Measurements from ENCODE around the gene PRKRA. TPM values are rescaled to one million over a fixed set of nuclear protein-coding genes. Genes with fewer than 3 reads are reported as not detected.

The PRKRA gene
- total and polyA plus RNA-seq, 9 of the 15 experiments (the other 6 are each of a cell fraction or from before 2014, with no cell fraction given), result 14.1 to 78.1 (median 52.3) TPM

DNA sequence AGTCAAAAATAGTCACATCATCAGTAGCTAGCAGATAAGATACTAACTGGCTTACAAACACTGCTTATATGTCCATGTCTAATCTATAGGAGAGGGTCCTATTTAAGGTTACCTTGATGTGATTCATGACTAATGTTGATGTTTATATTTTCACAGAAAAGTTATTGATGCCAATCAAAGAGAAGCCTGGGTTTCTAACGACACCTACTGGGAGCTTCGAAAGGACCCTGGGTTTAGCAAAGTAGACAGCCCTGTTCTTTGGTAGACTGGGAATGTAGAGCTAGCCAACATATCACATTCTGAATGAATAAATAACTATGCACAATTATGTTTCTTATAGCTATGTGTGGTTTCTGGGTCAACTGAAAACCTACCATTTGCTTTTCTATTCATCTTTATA, 55.7 kb downstream of the PRKRA start (continued):
- TF ChIP-seq BHLHE40 (IDR thresholded peaks at IDR 0.05; ENCODE audit: low read length), result no peak
- no peak for TF ChIP-seq KDM5B (IDR thresholded peaks at IDR 0.05; ENCODE audit: insufficient replicate concordance, low read depth, low read length)
- TF ChIP-seq KAT7 (CRISPR knock-in tag; IDR thresholded peaks at IDR 0.05; ENCODE audit: borderline replicate concordance), result no peak
- TF ChIP-seq RBBP5 (IDR thresholded peaks at IDR 0.05; ENCODE audit: borderline replicate concordance, insufficient read depth, low read length, poor library complexity, severe bottlenecking), result no peak
- TF ChIP-seq RBM17 (IDR thresholded peaks at IDR 0.05; ENCODE audit: borderline replicate concordance, low read depth, low read length), result no peak
- no peak for TF ChIP-seq SRSF3 (IDR thresholded peaks at IDR 0.05; ENCODE audit: insufficient read depth, low read length)
- TF ChIP-seq KLF6 (CRISPR knock-in tag; IDR thresholded peaks at IDR 0.05; ENCODE audit: borderline replicate concordance), result no peak
- TF ChIP-seq, protein P1, sequence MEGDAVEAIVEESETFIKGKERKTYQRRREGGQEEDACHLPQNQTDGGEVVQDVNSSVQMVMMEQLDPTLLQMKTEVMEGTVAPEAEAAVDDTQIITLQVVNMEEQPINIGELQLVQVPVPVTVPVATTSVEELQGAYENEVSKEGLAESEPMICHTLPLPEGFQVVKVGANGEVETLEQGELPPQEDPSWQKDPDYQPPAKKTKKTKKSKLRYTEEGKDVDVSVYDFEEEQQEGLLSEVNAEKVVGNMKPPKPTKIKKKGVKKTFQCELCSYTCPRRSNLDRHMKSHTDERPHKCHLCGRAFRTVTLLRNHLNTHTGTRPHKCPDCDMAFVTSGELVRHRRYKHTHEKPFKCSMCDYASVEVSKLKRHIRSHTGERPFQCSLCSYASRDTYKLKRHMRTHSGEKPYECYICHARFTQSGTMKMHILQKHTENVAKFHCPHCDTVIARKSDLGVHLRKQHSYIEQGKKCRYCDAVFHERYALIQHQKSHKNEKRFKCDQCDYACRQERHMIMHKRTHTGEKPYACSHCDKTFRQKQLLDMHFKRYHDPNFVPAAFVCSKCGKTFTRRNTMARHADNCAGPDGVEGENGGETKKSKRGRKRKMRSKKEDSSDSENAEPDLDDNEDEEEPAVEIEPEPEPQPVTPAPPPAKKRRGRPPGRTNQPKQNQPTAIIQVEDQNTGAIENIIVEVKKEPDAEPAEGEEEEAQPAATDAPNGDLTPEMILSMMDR (IDR thresholded peaks at IDR 0.05 in 2 of 3, conservative IDR thresholded peaks at IDR 0.05 in 1 of 3; ENCODE audit: insufficient read depth in 2 of 3, low read depth in 1 of 3, low read length in 3 of 3), result peak in 2 of 3 experiments; percentile 33 to 61; a peak in 2 of 6 replicates
- TF ChIP-seq CREB3L1 (IDR thresholded peaks at IDR 0.05; ENCODE audit: borderline replicate concordance, low read depth), result no peak
- TF ChIP-seq ZNF780A (CRISPR knock-in tag; IDR thresholded peaks at IDR 0.05), result no peak
- TF ChIP-seq ELF1 (tag; IDR thresholded peaks at IDR 0.05), result no peak
- no peak for TF ChIP-seq ZSCAN32 (CRISPR knock-in tag; IDR thresholded peaks at IDR 0.05)
- TF ChIP-seq, protein P2, sequence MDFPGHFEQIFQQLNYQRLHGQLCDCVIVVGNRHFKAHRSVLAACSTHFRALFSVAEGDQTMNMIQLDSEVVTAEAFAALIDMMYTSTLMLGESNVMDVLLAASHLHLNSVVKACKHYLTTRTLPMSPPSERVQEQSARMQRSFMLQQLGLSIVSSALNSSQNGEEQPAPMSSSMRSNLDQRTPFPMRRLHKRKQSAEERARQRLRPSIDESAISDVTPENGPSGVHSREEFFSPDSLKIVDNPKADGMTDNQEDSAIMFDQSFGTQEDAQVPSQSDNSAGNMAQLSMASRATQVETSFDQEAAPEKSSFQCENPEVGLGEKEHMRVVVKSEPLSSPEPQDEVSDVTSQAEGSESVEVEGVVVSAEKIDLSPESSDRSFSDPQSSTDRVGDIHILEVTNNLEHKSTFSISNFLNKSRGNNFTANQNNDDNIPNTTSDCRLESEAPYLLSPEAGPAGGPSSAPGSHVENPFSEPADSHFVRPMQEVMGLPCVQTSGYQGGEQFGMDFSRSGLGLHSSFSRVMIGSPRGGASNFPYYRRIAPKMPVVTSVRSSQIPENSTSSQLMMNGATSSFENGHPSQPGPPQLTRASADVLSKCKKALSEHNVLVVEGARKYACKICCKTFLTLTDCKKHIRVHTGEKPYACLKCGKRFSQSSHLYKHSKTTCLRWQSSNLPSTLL (IDR thresholded peaks at IDR 0.05), result no peak
- TF ChIP-seq, protein P3, sequence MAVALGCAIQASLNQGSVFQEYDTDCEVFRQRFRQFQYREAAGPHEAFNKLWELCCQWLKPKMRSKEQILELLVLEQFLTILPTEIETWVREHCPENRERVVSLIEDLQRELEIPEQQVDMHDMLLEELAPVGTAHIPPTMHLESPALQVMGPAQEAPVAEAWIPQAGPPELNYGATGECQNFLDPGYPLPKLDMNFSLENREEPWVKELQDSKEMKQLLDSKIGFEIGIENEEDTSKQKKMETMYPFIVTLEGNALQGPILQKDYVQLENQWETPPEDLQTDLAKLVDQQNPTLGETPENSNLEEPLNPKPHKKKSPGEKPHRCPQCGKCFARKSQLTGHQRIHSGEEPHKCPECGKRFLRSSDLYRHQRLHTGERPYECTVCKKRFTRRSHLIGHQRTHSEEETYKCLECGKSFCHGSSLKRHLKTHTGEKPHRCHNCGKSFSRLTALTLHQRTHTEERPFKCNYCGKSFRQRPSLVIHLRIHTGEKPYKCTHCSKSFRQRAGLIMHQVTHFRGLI (CRISPR knock-in tag; IDR thresholded peaks at IDR 0.05), result no peak
- no peak for TF ChIP-seq TEAD2 (tag; IDR thresholded peaks at IDR 0.05)
- TF ChIP-seq, protein P4, sequence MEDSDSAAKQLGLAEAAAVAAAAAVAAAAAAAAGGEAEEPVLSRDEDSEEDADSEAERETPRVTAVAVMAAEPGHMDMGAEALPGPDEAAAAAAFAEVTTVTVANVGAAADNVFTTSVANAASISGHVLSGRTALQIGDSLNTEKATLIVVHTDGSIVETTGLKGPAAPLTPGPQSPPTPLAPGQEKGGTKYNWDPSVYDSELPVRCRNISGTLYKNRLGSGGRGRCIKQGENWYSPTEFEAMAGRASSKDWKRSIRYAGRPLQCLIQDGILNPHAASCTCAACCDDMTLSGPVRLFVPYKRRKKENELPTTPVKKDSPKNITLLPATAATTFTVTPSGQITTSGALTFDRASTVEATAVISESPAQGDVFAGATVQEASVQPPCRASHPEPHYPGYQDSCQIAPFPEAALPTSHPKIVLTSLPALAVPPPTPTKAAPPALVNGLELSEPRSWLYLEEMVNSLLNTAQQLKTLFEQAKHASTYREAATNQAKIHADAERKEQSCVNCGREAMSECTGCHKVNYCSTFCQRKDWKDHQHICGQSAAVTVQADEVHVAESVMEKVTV (CRISPR knock-in tag; IDR thresholded peaks at IDR 0.05), result peak; percentile 38; the same call in 1 of the 2 replicates
- TF ChIP-seq MAFG (tag; conservative IDR thresholded peaks at IDR 0.05), result no peak
- TF ChIP-seq MCM3 (IDR thresholded peaks at IDR 0.05), result no peak
- peak; percentile 65 to 68 for TF ChIP-seq RAD21 (CRISPR knock-in tag; conservative IDR thresholded peaks at IDR 0.05 in 1 of 2, IDR thresholded peaks at IDR 0.05 in 1 of 2)
- TF ChIP-seq FOXJ3 (CRISPR knock-in tag; IDR thresholded peaks at IDR 0.05), result no peak

Measured in K562 (cell line).